ENCODE measurements around the gene CIDEC. TPM values are rescaled to one million over a fixed set of nuclear protein-coding genes. Genes with fewer than 3 reads are reported as not detected.

CIDEC gene
- total RNA-seq, 2 experiments from 2014 or later, result not detected

GRCh38 chr3:9889405-9889804 lies 9.4 kb upstream of the CIDEC start:
- Histone ChIP-seq H3K27me3 (ENCODE audit: control insufficient read depth in 1 of 2, insufficient read depth in 2 of 2, low read length in 2 of 2) (no peaks in the 10 kb centered on the region), H3K4me1 (ENCODE audit: insufficient read depth, low read length) (peaks cover 16% of the 10 kb centered on the region), H3K4me3 (ENCODE audit: low read length) (no peak overlapping the region), H3K9me3 (ENCODE audit: control insufficient read depth in 1 of 2, insufficient read depth in 1 of 2, low read length in 2 of 2) (no peaks in the 10 kb centered on the region), H3K36me3 (ENCODE audit: insufficient read depth, low read length) (peaks cover 18% of the 10 kb centered on the region), H3K27ac (ENCODE audit: low read depth in 1 of 2, low read length in 2 of 2) (no peak overlapping the region)
- no peaks in the 10 kb centered on the region for H3K9me3 Mint-ChIP-seq
- ChIA-PET CTCF (interaction anchor here (0.5 to 1.3 kb wide), 3 partner anchors 44 to 94 kb away, joined by 3 read pairs; partner anchors contain the start of gene CRELD1), POLR2A (interaction anchor here (0.6 to 3.7 kb wide), 9 partner anchors 31 to 493 kb away, joined by 3 to 98 read pairs (median 6); partner anchors contain the start of genes ARPC4, CRELD1, EMC3 and MTMR14)
- H3K27ac Mint-ChIP-seq, result peak overlapping the region; percentile 95
- peak overlapping the region; percentile 55 for H3K4me3 Mint-ChIP-seq
- H3K27me3 Mint-ChIP-seq, result no peaks in the 10 kb centered on the region
- H3K36me3 Mint-ChIP-seq (ENCODE audit: low read depth), result peaks cover 35% of the 10 kb centered on the region
- ATAC-seq (ENCODE audit: poor library complexity) (no peak), DNase-seq (no peak)
- intact Hi-C loops (cut with DNase I, micrococcal nuclease), result loop anchor here in 1 of 2 experiments (5.0 kb wide), 2 partner anchors 138 to 157 kb away; partner anchors contain the start of genes BRPF1 and FANCD2
- TF ChIP-seq CTCF (IDR thresholded peaks at IDR 0.05), result no peak
- H3K4me1 Mint-ChIP-seq (ENCODE audit: low read depth), result peaks cover 42% of the 10 kb centered on the region

GRCh38 chr3:9888540-9888939 lies 8.5 kb upstream of the CIDEC start:
- Mint-ChIP-seq H3K27me3 (no peaks in the 10 kb centered on the region), H3K9me3 (no peaks in the 10 kb centered on the region), H3K27ac (peak overlapping the region; percentile 3), H3K4me1 (ENCODE audit: low read depth) (peaks cover 34% of the 10 kb centered on the region), H3K4me3 (peak overlapping the region; percentile 51), H3K36me3 (ENCODE audit: low read depth) (peaks cover 27% of the 10 kb centered on the region)
- intact Hi-C loops (cut with DNase I, micrococcal nuclease), result loop anchor here in 1 of 2 experiments (5.0 kb wide), 2 partner anchors 139 to 156 kb away; partner anchors contain the start of genes BRPF1 and FANCD2
- Histone ChIP-seq H3K27ac (ENCODE audit: low read depth in 1 of 2, low read length in 2 of 2) (no peak overlapping the region), H3K4me3 (ENCODE audit: low read length) (no peak overlapping the region), H3K36me3 (ENCODE audit: insufficient read depth, low read length) (peaks cover 13% of the 10 kb centered on the region), H3K9me3 (ENCODE audit: control insufficient read depth in 1 of 2, insufficient read depth in 1 of 2, low read length in 2 of 2) (no peaks in the 10 kb centered on the region), H3K4me1 (ENCODE audit: insufficient read depth, low read length) (peaks cover 16% of the 10 kb centered on the region), H3K27me3 (ENCODE audit: control insufficient read depth in 1 of 2, insufficient read depth in 2 of 2, low read length in 2 of 2) (no peaks in the 10 kb centered on the region)
- DNase-seq (no peak), ATAC-seq (ENCODE audit: poor library complexity) (no peak)
- CTCF ChIA-PET, result interaction anchor here (1.3 kb wide), 1 partner anchor 44 kb away, joined by 3 read pairs; the partner anchor contains the start of gene CRELD1
- TF ChIP-seq CTCF (IDR thresholded peaks at IDR 0.05), result no peak
- POLR2A ChIA-PET, result interaction anchor here (3.7 kb wide), 1 partner anchor 44 kb away, joined by 98 read pairs; the partner anchor contains the start of gene CRELD1

GRCh38 chr3:9887480-9887879 lies 7.4 kb upstream of the CIDEC start:
- Histone ChIP-seq H3K27me3 (ENCODE audit: control insufficient read depth in 1 of 2, insufficient read depth in 2 of 2, low read length in 2 of 2) (no peaks in the 10 kb centered on the region), H3K9me3 (ENCODE audit: control insufficient read depth in 1 of 2, insufficient read depth in 1 of 2, low read length in 2 of 2) (no peaks in the 10 kb centered on the region), H3K27ac (ENCODE audit: low read depth in 1 of 2, low read length in 2 of 2) (no peak overlapping the region), H3K4me1 (ENCODE audit: insufficient read depth, low read length) (peaks cover 15% of the 10 kb centered on the region), H3K4me3 (ENCODE audit: low read length) (no peak overlapping the region), H3K36me3 (ENCODE audit: insufficient read depth, low read length) (peaks cover 3% of the 10 kb centered on the region)
- ChIA-PET POLR2A (no interaction called here), CTCF (no interaction called here)
- ATAC-seq (ENCODE audit: poor library complexity), result no peak
- Mint-ChIP-seq H3K36me3 (ENCODE audit: low read depth) (peaks cover 17% of the 10 kb centered on the region), H3K27me3 (no peaks in the 10 kb centered on the region), H3K9me3 (no peaks in the 10 kb centered on the region), H3K4me1 (ENCODE audit: low read depth) (peaks cover 23% of the 10 kb centered on the region), H3K4me3 (no peak overlapping the region), H3K27ac (no peak overlapping the region)
- intact Hi-C loops (cut with DNase I, micrococcal nuclease), result loop anchor here in 1 of 2 experiments (5.0 kb wide), 2 partner anchors 140 to 155 kb away; partner anchors contain the start of genes BRPF1 and FANCD2
- no peak for DNase-seq
- no peak for TF ChIP-seq CTCF (IDR thresholded peaks at IDR 0.05)

Measured in CD4-positive, alpha-beta T cell (primary cell).